HG02759 (cell line): ENCODE data around the gene ARHGEF7.
"Not testable (repeated sequence)": the region's sequence is repeated elsewhere in the genome, so short reads cannot be mapped to it uniquely, and the experiment has no call there.

ENCODE experiments used
- ATAC-seq: cut with Tn5 transposase; IDR thresholded peaks from one replicate; pipeline ENCODE4 v1.9.1; 2021; ENCODE audit warnings: mild to moderate bottlenecking, moderate library complexity; ENCODE audit not compliant: unreplicated experiment

Gene ARHGEF7, protein sequence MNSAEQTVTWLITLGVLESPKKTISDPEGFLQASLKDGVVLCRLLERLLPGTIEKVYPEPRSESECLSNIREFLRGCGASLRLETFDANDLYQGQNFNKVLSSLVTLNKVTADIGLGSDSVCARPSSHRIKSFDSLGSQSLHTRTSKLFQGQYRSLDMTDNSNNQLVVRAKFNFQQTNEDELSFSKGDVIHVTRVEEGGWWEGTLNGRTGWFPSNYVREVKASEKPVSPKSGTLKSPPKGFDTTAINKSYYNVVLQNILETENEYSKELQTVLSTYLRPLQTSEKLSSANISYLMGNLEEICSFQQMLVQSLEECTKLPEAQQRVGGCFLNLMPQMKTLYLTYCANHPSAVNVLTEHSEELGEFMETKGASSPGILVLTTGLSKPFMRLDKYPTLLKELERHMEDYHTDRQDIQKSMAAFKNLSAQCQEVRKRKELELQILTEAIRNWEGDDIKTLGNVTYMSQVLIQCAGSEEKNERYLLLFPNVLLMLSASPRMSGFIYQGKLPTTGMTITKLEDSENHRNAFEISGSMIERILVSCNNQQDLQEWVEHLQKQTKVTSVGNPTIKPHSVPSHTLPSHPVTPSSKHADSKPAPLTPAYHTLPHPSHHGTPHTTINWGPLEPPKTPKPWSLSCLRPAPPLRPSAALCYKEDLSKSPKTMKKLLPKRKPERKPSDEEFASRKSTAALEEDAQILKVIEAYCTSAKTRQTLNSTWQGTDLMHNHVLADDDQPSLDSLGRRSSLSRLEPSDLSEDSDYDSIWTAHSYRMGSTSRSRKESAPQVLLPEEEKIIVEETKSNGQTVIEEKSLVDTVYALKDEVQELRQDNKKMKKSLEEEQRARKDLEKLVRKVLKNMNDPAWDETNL

DNA sequence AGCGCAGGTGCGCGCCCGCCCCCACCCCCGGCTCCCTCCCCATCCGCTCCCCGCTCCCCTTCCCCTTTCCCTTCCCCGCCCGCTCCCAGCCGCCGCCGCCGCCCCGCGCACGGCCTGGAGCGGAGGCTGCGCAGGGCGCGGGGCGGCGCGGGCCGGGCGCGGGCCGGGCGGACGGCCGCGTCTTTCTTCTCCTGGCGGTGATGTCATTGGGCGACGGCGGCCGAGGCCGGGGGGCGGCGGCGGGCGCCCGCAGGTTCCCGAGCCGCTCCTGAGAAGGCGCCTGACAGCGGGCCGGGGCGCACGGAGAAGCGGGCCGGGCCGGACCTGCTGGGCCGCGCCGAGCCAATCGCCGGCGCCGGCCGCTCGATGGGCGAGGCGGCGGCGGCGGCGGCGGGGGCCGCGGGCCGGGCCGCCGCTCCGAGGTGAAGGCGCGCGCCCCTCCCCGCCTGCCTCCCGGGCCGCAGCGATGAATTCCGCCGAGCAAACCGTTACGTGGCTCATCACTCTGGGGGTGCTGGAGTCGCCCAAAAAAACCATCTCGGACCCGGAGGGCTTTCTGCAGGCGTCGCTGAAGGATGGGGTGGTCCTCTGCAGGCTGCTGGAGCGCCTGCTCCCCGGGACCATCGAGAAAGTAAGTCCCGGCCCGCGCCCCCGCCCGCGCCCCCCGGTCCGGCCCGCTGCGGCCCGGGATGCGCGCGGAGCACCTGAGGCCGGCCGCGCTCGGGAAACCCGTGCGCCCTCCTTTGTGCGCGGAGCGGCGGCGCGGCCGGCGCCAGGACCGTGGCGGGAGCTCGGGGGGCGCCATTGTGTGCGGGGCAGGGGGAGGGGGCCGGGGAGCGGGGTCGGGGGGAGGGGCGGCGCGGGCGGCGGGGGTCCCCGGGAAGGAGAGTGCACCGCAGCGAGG lies at the start of gene ARHGEF7:
TSS of gene ARHGEF7 (plus strand) at position 250 of the 904 bp plus-strand sequence. CDS start at position 467, 217 bp downstream.
- peak; percentile 48 for ATAC-seq

DNA sequence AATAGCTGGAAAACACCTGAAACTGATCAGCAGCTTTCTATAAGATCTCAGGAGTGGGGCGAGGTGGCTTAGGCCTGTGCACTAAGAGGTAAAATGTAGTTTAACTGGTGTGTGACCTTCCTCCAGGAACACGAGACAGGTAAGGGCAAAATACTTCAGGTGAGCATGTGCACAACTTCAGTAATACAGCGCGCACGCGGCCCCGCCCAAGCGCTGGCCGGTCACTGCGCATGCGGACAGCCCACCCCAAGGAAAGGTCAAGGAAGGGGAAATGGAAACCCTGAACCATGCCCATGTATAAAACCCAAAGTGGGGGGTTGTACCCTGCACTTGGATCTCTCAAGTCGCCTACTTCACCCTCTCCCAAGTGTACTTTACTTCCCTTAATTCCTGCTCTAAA lies 49.4 kb upstream of the ARHGEF7 start:
- ATAC-seq = no peak

DNA sequence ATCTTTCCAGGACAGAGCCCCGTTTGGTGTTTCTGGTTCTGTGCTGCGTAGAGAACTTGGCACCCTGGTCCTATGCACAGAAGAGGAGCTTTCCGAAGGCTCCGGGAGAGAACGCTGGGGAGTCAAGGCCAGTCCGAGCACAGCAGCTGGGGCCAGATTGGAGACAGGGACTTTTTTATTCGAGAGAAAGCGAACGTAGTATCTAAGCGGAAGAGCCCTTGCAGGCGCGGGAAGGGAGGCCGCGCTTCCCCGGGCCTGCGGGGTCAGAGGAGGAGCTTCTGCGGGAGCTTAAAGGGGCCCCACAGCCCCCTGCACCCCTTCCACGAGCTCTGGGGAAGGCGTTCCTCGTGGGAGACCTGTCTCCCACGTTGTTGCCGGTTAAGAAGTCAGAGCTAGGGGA lies 48.6 kb upstream of the ARHGEF7 start:
- ATAC-seq = no peak

DNA sequence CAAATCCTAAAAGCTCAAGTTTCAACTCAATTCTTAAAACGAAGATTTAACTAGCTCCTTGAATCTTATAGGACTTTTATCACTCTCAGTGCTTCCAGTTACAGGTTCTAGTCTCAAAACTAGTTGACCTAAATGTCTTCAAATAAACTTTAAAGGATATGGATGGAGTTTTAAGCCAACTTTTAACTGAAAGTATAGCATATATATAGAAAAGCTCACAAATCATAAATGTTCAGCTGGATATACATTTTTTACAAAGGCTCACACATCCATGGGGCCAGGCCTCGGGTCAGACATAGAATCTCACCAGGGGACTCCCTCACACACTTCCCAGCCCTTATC lies 47.1 kb upstream of the ARHGEF7 start:
- no peak for ATAC-seq

DNA sequence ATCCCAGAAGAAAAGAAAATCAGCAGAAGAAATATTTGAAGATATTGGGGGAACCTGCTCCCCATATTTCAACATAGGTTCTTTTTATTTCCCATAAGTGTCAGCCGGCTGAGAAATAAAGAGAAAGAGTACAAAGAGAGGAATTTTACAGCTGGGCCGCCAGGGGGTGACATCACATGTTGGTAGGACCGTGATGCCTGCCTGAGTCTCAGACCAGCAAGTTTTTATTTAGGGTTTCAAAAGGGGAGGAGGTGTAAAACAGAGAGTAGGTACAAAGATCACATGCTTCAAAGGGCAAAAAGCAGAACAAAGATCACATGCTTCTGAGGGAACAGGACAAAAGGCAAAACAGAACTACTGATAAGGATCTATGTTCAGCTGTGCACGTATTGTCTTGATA lies 44.0 kb upstream of the ARHGEF7 start:
- not testable (repeated sequence) for ATAC-seq

DNA sequence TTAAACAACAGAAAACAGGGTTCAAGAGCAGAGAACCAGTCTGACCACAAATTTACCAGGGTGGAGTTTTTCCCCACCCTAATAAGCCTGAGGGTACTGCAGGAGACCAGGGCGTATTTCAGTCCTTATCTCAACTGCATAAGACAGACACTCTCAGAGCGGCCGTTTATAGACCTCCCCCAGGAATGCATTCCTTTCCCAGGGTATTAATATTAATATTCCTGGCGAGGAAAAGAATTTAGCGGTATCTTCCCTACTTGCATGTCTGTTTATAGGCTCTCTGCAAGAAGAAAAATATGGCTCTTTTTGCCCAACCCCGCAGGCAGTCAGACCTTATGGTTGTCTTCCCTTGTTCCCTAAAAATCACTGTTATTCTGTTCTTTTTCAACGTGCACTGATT lies 43.6 kb upstream of the ARHGEF7 start:
- not testable (repeated sequence) for ATAC-seq

DNA sequence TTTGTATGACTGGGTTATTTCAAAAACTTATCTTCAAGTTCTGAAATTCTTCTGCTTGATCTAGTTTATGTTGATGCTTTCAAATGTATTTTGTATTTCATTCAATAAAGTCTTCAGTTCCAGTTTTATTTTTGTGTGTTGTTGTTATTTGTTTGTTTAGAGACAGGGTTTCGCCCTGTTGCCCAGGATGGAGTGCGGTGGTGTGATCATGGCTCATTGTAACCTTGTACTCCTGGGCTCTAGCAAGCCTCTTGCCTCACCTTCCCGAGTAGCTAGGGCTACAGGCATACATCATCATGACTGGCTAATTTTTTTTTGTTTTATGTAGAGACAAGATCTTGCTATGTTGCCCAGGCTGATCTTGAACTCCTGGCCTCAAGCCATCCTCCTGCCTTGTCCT lies 40.3 kb upstream of the ARHGEF7 start:
- ATAC-seq = no peak

DNA sequence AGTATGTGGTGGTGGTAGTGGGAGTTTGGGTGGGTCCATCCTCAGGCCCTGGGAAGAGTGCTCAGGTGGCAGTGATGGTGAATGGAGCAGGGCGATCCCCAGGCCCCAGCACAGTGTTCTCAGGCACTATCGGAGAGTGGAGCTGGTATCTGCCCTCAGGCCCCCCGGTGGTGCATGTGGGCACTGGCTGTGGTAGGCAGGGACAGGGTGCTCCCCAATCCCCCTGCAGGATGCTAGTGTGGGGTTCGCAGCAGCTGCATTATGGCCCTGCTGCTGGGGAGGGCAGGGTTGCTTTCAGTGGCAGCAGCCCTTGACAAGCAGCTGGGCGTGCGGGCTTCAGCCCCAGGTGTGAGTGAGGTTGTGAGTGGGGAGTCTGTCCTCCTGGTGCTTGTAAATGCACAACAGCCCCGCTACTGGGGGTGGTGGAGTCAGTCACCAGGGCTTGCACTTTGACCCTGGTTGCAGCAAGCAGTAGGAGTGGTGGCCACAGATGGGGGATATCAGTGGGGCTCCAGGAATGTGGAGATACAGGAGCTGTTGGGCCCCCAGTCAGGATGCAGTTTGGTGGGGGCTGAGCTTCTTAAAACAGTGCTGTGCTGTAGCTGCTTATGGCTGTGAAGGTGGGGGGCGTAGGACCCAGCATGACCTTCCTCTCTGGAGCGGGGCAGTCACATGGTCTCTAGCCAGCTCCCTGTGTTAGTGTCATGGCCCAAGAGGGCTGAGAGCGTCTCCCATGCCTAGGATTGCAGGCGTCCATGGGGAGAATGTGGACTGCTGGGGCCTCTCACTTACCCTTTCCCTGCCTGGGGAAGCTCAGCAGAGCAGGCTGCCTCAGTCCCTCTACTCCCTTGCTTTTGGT lies 38.7 kb upstream of the ARHGEF7 start:
- no peak for ATAC-seq

DNA sequence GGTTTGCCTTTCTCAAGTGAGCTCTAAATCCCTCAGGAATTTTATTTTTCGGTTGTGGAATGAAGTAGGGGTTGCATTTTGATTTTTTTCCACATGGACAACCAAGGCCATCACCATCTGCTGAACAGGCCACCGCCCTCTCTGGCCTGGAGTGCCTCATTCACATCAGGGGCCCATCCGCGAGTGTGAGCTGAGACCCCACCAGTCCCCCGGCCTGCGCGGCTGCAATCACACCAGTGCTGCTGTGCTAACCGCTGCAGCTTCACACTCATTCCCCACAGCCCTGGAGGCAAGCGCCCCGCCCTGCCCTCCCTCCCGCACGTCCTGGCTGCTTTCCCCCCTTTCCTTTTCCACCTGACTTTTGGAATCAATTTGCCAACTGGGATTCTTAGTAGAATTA lies 35.7 kb upstream of the ARHGEF7 start:
- no peak for ATAC-seq

DNA sequence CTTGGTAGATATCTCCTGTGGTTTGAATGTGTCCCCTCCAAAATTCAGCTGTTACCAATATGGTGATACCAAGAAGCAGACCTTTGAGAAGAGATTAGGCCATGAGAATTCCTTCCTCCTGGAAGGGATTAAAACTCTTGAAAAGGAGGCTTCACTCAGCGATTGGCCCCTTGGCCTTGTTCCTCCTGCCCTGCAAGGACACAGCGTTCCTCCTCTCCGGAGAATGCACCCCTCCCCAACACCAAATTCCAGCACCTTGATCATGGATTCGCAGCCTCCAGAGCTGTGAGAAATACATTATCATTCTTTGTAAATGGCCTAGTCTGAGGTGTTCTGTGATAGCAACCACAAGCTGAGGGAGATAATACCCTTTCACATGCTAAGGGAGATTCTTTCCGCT lies 34.5 kb upstream of the ARHGEF7 start:
- no peak for ATAC-seq

DNA sequence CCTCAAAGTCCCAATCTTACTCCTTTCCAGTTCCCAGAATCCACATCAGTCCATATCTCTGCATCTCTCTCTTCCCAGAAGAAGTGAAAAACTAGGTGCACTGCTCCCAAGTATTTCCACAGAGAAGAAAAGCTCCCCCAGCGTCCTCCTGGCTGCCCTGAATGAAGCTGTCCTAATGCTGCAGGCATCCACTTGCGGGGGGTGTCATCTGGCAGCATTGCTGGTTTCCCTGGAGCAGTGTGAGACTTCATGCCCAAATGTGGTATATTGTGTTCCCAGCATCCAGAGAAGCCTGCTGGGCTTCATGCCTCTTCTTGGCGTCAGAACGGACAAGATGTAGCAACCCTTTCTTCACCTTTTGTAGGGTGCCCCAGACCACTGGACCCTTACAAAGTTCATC lies 32.9 kb upstream of the ARHGEF7 start:
- ATAC-seq = no peak

DNA sequence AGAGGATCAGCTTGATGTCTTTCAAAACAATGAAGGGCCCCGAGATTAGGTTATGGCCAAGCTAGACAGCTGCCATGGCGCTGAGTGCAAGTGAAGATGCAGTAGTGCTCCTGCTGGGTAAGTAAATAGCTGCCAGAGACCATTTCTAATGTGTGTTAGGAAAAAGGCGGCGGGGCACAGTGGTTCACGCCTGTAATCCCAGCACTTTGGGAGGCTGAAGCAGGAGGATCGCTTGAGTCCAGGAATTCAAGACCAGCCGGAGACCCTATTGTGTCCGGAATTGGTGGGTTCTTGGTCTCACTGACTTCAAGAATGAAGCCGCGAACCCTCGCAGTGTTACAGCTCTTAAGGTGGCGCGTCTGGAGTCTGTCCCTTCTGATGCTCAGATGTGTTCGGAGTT lies 32.3 kb upstream of the ARHGEF7 start:
- not testable (repeated sequence) for ATAC-seq

DNA sequence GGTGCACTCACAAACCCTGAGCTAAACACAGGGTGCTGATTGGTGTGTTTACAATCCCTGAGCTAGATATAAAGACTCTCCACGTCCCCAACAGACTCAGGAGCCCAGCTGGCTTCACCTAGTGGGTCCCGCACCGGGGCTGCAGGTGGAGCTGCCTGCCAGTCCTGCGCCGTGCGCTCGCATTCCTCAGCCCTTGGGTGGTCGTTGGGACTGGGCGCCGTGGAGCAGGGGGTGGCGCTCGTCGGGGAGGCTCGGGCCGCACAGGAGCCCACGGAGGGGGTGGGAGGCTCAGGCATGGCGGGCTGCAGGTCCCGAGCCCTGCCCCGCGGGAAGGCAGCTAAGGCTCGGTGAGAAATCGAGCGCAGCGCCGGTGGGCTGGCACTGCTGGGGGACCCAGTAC lies 31.4 kb upstream of the ARHGEF7 start:
- not testable (repeated sequence) for ATAC-seq

DNA sequence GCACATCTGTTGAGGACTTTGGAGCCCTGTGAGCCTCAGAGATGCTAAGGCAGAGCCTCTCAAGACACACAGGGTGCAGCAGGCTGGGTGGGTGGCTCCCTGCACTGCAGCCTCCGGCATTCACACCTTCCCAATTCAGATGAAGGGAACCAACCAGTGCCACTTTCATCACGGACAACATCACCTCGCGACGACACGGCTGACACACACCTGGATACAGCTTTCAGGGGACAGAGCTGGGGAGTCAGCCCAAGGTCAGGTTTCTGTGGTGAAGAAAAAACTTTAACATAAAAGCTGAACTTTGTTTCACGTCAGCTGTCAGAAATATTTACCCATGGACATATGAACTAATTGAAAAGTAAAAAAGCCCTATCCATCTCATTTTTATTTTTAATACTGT lies 24.9 kb upstream of the ARHGEF7 start:
- no peak for ATAC-seq

DNA sequence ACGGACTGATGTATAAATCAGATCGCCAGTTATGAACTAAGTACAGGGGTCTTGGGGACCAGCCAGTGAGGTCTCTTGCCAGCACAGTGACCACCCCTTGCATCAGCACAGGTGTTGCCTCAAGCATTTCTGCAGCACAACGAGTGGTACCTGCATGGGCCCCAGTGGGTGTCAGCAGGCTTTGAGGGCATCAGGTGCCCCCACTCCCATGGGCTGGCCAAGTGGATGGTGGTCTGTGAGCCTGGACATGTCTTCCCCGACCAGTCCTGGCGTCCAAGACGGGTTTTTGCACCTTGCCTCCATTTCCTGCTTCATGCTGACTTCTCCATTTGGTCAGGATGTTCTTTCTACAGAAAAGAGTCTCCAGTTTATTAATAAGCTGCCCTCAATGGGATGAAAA lies 22.4 kb upstream of the ARHGEF7 start:
- no peak for ATAC-seq

DNA sequence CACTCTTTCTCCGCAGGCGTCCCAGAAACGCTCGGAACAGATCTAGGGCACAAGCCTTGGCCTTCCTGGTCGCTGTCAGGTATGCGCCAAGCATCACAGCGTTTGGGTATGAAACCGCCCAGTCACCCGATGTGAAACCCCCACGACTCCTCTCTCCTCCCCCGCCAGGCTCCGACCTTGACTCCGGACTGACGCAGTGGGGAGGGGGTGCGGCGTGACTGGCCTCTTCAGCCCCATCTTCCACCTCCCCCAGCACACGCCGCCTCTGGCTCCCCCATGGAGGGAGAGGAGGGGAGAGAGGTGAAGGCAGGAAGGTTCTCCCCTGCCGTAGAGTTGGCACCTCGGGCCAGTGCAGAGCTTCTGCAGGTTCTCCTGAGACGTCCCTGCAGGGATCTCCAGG lies 22.0 kb upstream of the ARHGEF7 start:
- no peak for ATAC-seq

DNA sequence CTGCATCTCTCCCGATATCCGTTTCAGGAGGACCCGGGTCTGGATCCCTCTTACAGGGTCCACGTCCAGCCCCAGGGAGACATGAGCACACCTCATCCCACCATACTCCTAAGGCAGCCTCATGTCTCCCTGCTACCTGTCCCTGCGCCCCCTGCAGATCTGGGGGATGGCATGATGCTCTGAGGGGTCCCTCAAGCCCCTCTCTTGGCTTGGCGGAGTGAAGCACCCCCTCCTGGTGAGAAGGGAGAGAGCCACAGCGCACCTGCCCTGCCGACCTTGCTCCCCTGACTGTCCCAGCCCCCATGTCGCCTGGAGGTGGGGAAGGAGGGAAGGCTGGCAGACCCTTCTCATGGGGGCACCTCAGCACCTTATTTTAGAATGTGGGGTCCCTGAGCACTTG lies 21.5 kb upstream of the ARHGEF7 start:
- ATAC-seq = no peak

DNA sequence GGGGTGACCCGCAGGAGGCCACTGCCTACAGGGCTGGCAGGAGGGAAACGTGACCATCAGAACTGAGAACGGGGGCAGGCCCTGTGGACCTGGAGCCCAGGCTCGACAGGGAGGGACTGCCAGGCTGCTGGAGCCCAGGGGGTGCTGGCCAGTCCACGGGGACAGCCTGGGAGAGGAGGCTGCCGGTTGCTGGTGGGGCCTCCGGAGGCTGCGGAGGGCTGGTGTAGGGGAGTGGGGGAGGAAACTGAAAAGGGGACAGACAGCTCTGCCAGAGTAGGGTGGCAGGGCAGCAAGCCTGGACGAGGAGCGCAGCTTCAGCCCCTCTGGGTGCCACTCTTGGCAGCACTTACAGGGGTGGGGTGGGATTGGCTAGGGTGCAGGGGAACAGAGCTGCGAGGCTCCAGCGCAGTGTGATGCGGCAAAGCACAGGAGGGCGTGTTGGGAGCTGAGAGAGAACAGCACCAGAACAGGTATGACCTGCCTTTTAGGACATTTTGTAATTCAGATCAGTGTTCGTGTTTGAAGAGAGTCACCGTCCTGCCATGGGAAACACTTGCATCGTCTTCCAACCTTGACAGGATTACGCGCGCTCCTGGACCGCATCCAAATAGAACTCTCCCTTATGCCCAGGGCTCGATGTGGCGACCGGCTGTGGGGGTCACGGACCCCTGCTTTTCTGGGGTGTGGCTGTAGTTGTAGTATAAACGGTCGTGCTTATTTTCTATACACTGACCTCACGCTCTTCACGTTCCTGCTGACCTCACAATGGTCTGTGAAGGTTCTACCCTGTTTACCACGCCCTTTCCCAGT lies 19.9 kb upstream of the ARHGEF7 start:
- ATAC-seq = no peak

DNA sequence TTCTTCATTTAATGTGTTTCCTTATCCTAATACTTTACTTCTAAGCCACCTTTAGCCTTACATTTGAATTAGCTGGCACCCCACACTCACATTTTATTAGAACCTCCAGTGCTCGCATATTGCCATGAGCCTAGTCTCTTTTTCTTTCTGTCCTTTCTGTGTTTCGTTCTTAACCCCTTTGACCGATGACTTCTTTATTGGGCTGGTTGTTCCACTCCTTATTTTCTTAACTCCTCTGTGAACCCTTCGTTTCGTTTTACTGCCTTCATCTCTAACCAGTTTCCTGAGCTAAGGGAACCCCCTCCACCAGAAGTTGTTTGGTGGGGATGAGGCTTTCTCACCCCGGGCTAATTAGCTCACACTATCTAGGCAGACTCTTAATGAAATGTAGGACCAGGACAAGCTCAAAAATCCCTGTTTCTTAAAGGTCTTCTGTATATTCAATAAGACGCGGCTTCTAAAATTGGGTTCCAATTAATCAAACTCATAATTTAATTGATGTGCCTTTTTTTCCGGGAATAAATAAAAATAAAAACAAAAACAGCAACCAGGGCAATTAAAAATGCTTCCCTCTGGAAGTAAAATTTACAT lies 19.1 kb upstream of the ARHGEF7 start:
- no peak for ATAC-seq
